GM18951 (cell line): ENCODE results near the gene ASB11.

Experiments
- POLR2A ChIP-seq: IDR thresholded peaks from 4 replicates; pipeline ENCODE4 v1.6.1; 2011; ENCODE audit warnings: mild to moderate bottlenecking; ENCODE audit not compliant: insufficient read length, insufficient read depth; ENCODE audit errors: extremely low read depth
- in situ Hi-C: fragments of 300-500 bp; cut with MboI; formaldehyde crosslinking; loops from one replicate; pipeline ENCODE4 v1.12.0; 2022; ENCODE audit warnings: low sequenced_read_pairs, mixed read lengths, inconsistent platforms; ENCODE audit not compliant: unreplicated experiment

ASB11 gene, protein sequence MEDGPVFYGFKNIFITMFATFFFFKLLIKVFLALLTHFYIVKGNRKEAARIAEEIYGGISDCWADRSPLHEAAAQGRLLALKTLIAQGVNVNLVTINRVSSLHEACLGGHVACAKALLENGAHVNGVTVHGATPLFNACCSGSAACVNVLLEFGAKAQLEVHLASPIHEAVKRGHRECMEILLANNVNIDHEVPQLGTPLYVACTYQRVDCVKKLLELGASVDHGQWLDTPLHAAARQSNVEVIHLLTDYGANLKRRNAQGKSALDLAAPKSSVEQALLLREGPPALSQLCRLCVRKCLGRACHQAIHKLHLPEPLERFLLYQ

DNA sequence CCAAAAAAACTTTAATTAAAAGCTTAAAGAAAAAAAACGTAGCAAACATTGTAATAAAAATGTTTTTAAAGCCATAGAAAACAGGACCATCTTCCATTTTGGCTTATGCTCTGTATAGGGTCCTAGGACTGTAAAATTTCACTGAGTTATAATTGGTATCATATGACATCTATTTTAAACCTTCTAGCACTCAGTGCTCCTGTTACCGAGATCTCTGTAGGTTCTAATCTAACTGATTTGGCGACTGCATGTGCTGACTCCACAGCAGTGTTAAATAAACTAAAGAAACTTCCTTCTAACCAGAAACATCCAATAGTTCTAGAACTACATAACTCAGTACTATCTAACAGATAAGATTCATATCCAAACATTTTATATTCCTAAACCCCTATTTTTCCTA is at the start of gene ASB11:
Gene ASB11, minus strand, starts transcription at position 132 of the 400 bp plus-strand sequence. Its CDS starts 35 bp downstream, at position 97.
- in situ Hi-C loops: no loop called here
- TF ChIP-seq POLR2A: no peak

DNA sequence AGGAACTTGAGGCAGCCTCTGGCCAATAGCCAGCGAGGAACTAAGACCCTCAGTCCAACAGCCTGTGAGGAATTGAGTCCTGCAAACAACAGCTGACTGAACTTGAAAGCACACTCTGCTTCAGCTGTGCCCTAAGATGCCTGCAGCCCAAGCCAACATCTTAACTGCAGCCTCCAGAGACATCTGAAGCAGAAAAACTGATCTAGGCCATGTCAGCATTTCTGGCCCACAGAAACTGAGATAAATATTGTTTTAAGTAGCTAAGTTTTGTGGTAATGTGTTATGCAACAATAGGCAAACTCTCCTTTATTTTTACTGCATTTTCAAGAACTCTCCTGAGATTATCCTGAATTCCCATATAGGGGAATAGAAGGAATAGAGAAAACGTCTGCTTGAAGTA is 44.3 kb upstream of the ASB11 start:
- in situ Hi-C loops: no loop called here
- no peak for TF ChIP-seq POLR2A

DNA sequence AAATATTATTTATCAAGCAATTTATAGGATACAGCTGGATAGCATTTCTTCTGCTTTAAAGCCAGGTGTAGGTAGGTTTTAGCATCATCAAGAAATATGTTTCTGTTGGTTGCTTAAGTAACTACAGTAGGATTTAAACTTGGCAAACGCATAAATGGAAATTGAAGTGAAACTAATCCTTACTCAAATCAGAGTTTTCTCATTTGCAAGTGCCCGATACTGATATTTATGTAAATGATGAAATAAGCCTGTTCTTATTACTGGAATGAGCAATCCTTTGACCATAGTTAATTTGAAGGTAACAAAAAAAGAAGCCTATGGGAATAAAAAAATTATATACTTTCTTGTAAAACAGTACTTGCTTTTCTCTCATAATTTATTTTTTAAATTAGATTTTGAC is 43.1 kb upstream of the ASB11 start:
- in situ Hi-C loops: no loop called here
- TF ChIP-seq POLR2A: no peak

DNA sequence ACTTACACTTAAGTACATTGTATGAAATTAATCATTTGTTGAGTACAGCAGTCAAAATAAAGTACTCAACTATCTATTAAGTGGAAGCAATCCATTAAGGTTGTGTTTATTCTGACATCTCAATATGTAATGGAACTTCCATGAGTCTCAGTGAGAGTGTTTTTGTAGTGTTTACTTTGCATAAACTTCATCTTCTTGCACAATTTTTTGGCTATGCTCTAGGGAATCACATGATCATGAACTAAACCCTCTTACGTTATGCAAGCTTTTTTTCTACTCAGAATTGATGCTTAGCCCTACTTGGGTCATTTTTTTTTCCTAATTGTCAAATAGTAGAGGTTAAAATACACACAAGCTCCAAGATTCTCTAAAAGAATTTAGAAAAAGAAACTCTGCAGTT is 41.0 kb upstream of the ASB11 start:
- no peak for TF ChIP-seq POLR2A
- in situ Hi-C loops: no loop called here

DNA sequence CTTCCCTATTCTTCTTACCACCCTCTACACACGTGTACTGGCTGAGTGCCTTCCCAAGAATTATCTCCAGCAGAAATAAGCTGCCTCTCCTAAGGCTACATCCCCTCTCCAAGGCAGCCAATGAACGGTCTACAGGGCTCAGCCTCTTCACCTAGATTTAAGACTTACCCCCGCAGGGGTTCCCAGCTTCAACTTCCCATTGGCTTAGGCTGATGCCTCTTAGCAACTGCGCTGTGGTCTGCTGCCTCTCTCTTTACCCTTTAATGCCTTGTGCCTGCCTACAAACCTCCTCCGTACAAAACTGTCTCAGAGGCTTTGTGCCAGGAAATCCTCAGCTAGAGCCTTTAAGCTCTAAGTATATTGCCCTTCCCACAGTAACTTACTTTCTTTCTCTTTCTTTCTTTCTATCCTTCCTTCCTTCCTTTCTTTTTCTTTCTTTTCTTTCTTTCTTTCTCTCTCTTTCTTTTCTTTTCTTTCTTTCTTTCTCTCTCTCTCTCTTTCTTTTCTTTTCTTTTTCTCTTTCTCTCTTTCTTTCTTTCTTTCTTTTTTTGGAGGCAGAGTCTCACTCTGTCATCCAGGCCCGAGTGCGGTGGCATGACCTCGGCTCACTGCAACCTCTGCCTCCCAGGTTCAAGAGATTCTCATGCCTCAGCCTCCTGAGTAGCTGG is 35.0 kb upstream of the ASB11 start:
- in situ Hi-C loops: no loop called here
- no peak for TF ChIP-seq POLR2A

DNA sequence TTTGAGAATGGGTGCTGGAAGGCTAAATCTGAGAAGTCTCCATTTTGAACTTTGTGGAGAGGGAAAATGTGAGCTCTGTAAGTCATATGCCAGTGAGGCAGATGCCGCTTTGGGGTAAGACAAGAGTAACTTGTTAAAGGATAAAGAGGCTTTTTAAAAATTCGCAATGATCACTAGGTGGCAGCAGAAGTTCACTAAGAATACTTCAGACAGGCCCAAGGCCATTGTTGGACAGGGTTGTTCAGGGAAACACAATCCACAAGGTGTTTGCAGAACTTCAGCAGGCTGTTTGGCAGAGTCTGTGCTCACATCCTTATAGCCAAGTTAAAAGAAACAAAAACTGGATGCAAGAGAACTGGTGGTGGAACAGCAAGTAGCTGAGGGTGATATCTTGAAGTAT is 33.6 kb upstream of the ASB11 start:
- in situ Hi-C loops: loop anchor here (10.0 kb wide), 1 partner anchor 116 kb away; no protein-coding TSS in a partner anchor
- TF ChIP-seq POLR2A: no peak

DNA sequence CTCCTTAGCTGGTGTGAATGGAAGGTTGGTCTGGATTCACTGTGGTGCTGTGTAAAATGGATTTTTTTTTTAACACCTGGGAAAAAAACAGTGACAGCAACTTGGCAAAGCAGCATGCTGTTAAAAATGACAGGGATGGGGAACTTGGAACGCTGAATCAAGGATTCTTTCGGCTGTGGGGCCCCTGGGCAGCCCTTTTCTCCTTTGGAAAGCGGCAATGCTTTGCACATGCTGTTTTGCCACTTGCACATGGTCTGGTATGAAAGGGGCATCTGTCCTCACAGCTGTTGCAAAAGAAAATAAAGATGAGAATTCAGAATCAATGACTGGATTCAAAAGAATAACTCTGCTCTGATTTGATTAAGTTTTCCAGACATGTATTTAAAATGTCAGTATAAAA is 30.5 kb upstream of the ASB11 start:
- TF ChIP-seq POLR2A: no peak
- in situ Hi-C loops: loop anchor here (10.0 kb wide), 1 partner anchor 119 kb away; no protein-coding TSS in a partner anchor

DNA sequence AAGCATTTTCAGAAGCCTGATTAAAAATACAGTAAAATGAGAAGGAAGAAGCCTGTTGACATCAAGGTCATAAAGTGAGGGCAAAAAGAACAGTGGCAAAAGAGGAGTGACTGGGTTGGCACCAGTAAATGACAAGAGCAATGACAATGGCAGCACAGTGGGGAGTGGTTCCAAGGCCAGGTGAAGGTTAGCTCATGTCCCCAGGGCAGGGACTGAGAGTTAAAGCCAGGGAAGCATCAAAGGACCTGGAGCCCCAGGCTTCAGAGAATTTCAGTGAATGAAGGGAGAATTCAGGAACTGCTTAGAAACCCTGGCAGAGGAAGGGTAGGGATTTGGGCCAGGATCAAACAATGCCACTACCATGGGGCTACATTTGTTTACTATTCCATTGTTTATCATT is 28.7 kb upstream of the ASB11 start:
- no peak for TF ChIP-seq POLR2A
- in situ Hi-C loops: loop anchor here (10.0 kb wide), 1 partner anchor 121 kb away; no protein-coding TSS in a partner anchor

DNA sequence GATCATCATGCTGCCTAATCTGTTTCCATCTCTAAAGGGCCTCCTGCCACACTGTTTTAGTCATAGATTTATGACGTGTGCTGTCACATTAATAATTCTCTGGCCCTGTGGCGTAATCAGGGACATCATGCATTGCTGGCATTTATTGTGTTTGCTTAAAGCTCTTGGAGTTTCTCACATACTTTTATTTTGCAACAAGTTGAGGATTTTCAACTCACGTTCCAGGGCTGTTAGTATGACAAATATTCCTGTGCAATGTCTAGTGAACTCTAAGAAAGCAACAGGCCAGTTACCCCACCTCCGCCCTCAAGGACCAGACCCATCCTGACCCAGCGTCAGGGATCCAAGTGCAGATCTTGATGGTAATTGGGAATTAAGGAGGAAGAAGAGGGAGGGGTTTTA is 27.6 kb upstream of the ASB11 start:
- in situ Hi-C loops: loop anchor here (10.0 kb wide), 1 partner anchor 122 kb away; no protein-coding TSS in a partner anchor
- TF ChIP-seq POLR2A: no peak

DNA sequence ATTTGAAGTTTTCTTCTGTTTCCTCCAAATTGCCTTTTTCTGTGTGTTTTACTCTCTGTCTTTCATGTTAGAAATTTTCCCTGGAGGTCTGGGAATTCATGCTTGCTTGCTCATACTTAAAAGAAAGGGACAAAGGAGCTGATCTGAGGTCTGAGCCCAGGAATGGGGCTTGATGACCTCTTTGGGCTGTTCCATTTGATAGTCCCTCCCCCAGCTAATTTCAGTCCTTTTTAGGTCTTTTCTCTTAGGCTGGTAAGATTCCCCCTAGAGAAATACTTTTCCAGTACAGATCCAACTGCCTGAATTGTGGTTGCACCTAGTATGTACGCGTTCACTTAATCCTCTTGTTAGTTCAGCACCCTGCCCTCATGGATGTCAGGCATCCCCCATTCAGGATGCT is 25.4 kb upstream of the ASB11 start:
- no peak for TF ChIP-seq POLR2A
- in situ Hi-C loops: loop anchor here (10.0 kb wide), 1 partner anchor 124 kb away; no protein-coding TSS in a partner anchor

DNA sequence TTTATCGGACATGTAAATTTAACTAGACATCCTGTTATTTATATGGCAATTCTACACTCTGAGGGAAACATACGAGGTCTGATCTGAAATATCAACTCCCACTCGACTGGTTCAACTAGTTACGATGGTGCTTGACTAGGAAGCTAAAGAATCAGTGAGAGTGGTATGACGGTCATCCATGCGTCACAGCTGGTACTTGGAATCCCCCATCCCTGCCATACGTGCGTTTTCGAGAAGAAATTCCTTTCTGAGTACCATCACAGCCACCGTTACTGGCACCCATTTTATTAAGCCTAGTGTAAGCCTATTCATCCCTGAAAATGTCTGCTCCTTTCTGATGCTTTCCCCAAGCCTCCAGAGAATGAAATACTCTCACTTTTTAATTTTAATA is 20.6 kb upstream of the ASB11 start:
- in situ Hi-C loops: no loop called here
- TF ChIP-seq POLR2A: no peak

DNA sequence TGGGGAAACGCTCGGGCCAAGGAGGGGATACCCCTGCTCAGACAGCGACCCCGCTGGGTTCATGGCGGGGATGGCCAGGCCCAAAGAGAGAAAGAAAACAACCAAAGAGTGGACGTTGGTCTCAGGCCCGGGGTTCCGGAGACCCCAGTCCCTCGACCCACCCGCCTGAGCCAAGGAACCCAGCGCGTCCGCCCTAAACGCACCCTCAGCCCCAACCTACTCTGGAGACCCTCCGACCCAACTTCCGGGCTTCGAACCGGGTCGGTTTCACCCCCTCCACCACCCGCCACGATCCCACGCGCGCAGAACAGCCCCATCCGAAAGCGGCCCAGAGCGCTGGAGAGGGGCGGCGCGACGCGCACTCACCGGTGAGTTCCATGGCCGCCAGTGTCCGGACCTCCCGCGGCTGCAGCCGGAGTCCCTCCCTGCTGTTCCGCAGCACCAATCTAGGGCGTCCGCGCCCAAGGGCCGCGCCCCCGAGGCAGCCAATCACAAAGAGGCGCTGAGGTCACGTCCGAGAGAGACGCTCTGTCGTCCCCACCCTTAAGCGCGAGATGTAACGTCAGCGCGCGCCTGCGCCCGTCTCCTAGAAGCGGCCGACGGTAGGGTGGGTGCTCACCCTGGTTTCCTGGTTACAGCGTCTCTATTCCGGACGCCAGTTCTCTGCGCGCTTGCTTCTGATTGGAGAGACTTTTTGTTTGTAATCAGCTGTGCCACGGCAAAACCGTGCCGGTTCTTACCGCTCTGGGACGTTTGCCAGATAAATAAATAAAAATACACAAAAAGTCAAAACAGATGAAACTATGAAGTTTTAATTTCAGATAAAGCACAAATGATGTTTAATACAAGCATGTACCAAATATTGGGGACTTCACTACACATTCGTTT is 19.9 kb upstream of the ASB11 start, which contains the start of gene PIGA:
Gene PIGA, minus strand, starts transcription at position 389 of the 888 bp plus-strand sequence. CDS start 3,593 bp downstream, outside the sequence.
- in situ Hi-C loops: no loop called here
- peak; percentile 68 for TF ChIP-seq POLR2A

DNA sequence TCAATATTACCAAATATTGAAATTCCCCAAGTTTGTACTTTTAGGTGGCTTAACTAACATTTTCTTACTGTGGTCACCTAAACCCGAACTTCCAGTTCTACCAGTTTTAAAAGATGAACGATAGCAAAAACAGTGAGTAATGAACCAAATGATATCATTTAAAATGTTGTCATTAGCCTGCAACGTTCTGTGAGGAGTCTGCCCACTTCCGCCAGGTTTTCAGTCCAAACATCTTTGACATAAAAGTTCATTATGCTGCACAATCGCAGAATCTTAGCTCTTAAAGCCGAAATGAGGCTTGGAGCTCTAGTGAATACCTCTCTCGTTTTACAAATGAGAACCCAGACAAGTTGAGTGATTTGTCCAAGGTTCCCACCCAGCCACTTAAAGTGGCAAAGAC is 19.1 kb upstream of the ASB11 start:
- TF ChIP-seq POLR2A: no peak
- in situ Hi-C loops: no loop called here

DNA sequence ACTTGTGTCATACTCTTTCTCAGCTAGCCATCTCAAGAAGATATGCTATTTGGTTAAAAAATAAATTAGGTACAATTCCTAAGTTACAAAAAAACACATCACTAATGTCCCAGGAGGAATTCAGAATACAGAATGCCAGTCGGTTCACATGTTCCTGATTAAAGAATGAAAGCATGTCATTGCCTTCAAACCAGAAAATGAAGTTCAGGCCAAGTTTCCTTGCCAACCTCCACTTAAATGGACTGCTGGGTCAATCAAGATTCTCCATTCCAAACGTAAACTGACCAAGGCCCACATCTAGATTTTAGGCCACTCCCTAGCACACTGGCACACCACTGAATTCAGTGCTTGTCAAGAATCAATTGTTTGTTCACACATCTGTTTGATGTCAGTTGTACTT is 13.4 kb upstream of the ASB11 start:
- TF ChIP-seq POLR2A: no peak
- in situ Hi-C loops: no loop called here
